H9 (cell line): ENCODE data around the gene TAOK1. TPM values are rescaled to one million over a fixed set of nuclear protein-coding genes. Genes with fewer than 3 reads are reported as not detected.

Experiments used
- DNase-seq: peaks from one replicate; pipeline ENCODE4 v3.0.0-alpha.2; 2017
- H2AFZ ChIP-seq: one replicate; pipeline ENCODE4 v1.6.1; 2013; ENCODE audit warnings: mild to moderate bottlenecking, low read length, control low read depth, moderate library complexity
- H2AK5ac ChIP-seq: 2 replicates; pipeline ENCODE4 v1.6.1; 2013; ENCODE audit warnings: low read length, control low read depth, mixed read lengths; ENCODE audit not compliant: insufficient read length
- H2BK120ac ChIP-seq: one replicate; pipeline ENCODE4 v1.6.1; 2013; ENCODE audit warnings: low read depth, mild to moderate bottlenecking, low read length, control low read depth, inconsistent platforms; ENCODE audit not compliant: poor library complexity, severe bottlenecking
- H2BK12ac ChIP-seq: 2 replicates; pipeline ENCODE4 v1.6.1; 2013; ENCODE audit warnings: low read length, control low read depth, mixed read lengths, low read depth; ENCODE audit not compliant: insufficient read length
- H2BK15ac ChIP-seq: 2 replicates; pipeline ENCODE4 v1.6.1; 2013; ENCODE audit warnings: low read depth, low read length, control low read depth
- H2BK20ac ChIP-seq: one replicate; pipeline ENCODE4 v1.6.1; 2013; ENCODE audit warnings: low read depth, mild to moderate bottlenecking, low read length, control low read depth, inconsistent platforms; ENCODE audit not compliant: poor library complexity, severe bottlenecking
- H2BK5ac ChIP-seq: 2 replicates; pipeline ENCODE4 v1.6.1; 2013; ENCODE audit warnings: low read length, control low read depth, mixed read lengths; ENCODE audit not compliant: insufficient read length
- H3K14ac ChIP-seq: 2 replicates; pipeline ENCODE4 v1.6.1; 2013; ENCODE audit warnings: low read length, control low read depth; ENCODE audit not compliant: insufficient read depth
- H3K18ac ChIP-seq: 2 replicates; pipeline ENCODE4 v1.6.1; 2013; ENCODE audit warnings: low read depth, mild to moderate bottlenecking, mixed read lengths, low read length, control low read depth; ENCODE audit not compliant: insufficient read length
- H3K23ac ChIP-seq: 2 replicates; pipeline ENCODE4 v1.6.1; 2013; ENCODE audit warnings: low read length, control low read depth, mixed read lengths, low read depth; ENCODE audit not compliant: insufficient read length
- H3K23me2 ChIP-seq: 2 replicates; pipeline ENCODE4 v1.6.1; 2013; ENCODE audit warnings: low read depth, mild to moderate bottlenecking, mixed read lengths, low read length, control low read depth; ENCODE audit not compliant: insufficient read length, poor library complexity, severe bottlenecking
- H3K27ac ChIP-seq: 2 replicates; pipeline ENCODE4 v1.5.1; 2013; ENCODE audit warnings: low read length, control low read depth, mixed read lengths, low read depth; ENCODE audit not compliant: insufficient read length
- H3K27me3 ChIP-seq: 2 replicates; pipeline ENCODE4 v1.6.1; 2013; ENCODE audit warnings: low read length, control low read depth, inconsistent platforms; ENCODE audit not compliant: insufficient read depth
- H3K4ac ChIP-seq: 2 replicates; pipeline ENCODE4 v1.6.1; 2013; ENCODE audit warnings: low read depth, mild to moderate bottlenecking, control low read depth, inconsistent platforms, low read length, moderate library complexity
- H3K4me1 ChIP-seq: 2 replicates; pipeline ENCODE4 v1.6.1; 2013; ENCODE audit warnings: low read length, control low read depth, inconsistent platforms; ENCODE audit not compliant: insufficient read depth
- H3K4me2 ChIP-seq: 2 replicates; pipeline ENCODE4 v1.6.1; 2013; ENCODE audit warnings: low read length, control low read depth, mixed read lengths; ENCODE audit not compliant: insufficient read length, insufficient read depth
- H3K56ac ChIP-seq: 2 replicates; pipeline ENCODE4 v1.6.1; 2013; ENCODE audit warnings: low read depth, mild to moderate bottlenecking, mixed read lengths, low read length, control low read depth; ENCODE audit not compliant: insufficient read length
- H3K79me1 ChIP-seq: 2 replicates; pipeline ENCODE4 v1.6.1; 2013; ENCODE audit warnings: low read depth, mild to moderate bottlenecking, moderate library complexity, low read length, control low read depth, inconsistent platforms; ENCODE audit not compliant: insufficient read depth, poor library complexity, severe bottlenecking
- H3K79me2 ChIP-seq: 2 replicates; pipeline ENCODE4 v1.6.1; 2013; ENCODE audit warnings: low read length, control low read depth, inconsistent platforms; ENCODE audit not compliant: insufficient read depth
- H3K9ac ChIP-seq: 2 replicates; pipeline ENCODE4 v1.6.1; 2013; ENCODE audit warnings: low read length, control low read depth, mixed read lengths; ENCODE audit not compliant: insufficient read length; ENCODE audit errors: extremely low read depth
- H3K9me3 ChIP-seq: one replicate; pipeline ENCODE4 v1.6.1; 2013; ENCODE audit warnings: low read depth, low read length, inconsistent platforms; ENCODE audit not compliant: control insufficient read depth
- H3T11ph ChIP-seq: one replicate; pipeline ENCODE4 v1.6.1; 2013; ENCODE audit warnings: mild to moderate bottlenecking, low read length, control low read depth, inconsistent platforms
- H4K20me1 ChIP-seq: one replicate; pipeline ENCODE4 v1.6.1; 2013; ENCODE audit not compliant: control insufficient read depth, insufficient read length, insufficient read depth
- H4K5ac ChIP-seq: 2 replicates; pipeline ENCODE4 v1.6.1; 2013; ENCODE audit warnings: low read depth, mild to moderate bottlenecking, mixed read lengths, low read length, control low read depth; ENCODE audit not compliant: insufficient read length
- H4K8ac ChIP-seq: replicated peaks from 2 replicates; pipeline ENCODE4 v1.6.1; 2013; ENCODE audit warnings: low read length, control low read depth, mixed read lengths, low read depth; ENCODE audit not compliant: insufficient read length
- H4K91ac ChIP-seq: 2 replicates; pipeline ENCODE4 v1.6.1; 2013; ENCODE audit warnings: low read depth, mild to moderate bottlenecking, moderate library complexity, mixed read lengths, low read length, control low read depth; ENCODE audit not compliant: insufficient read length
- H3K27ac Mint-ChIP-seq, 3 experiments: 2 replicates in 2 of 3; 3 replicates in 1 of 3; pipeline ENCODE4 v1.8.0; 2020 to 2021; ENCODE audit warnings: mixed read lengths in 3 of 3, mild to moderate bottlenecking in 1 of 3, moderate library complexity in 1 of 3
- H3K27me3 Mint-ChIP-seq: 2 replicates; pipeline ENCODE4 v1.8.0; 2021; ENCODE audit warnings: low read depth, mild to moderate bottlenecking, moderate library complexity, mixed read lengths
- H3K36me3 Mint-ChIP-seq, 3 experiments: 2 replicates in 2 of 3; 3 replicates in 1 of 3; pipeline ENCODE4 v1.8.0; 2020 to 2021; ENCODE audit warnings: low read depth in 3 of 3, mixed read lengths in 3 of 3; ENCODE audit not compliant: insufficient read depth in 1 of 3
- H3K4me1 Mint-ChIP-seq, 2 experiments: 2 replicates each; pipeline ENCODE4 v1.8.0; 2020; ENCODE audit warnings: mixed read lengths in 2 of 2
- H3K4me3 Mint-ChIP-seq, 2 experiments: 2 replicates in 1 of 2; 3 replicates in 1 of 2; pipeline ENCODE4 v1.8.0; 2020 to 2021; ENCODE audit warnings: mild to moderate bottlenecking in 2 of 2, mixed read lengths in 2 of 2, moderate library complexity in 1 of 2
- H3K9me3 Mint-ChIP-seq, 2 experiments: 2 replicates in 1 of 2; 3 replicates in 1 of 2; pipeline ENCODE4 v1.8.0; 2020; ENCODE audit warnings: mild to moderate bottlenecking in 2 of 2, mixed read lengths in 2 of 2, moderate library complexity in 1 of 2
- WGBS: extraction: QIAGEN DNeasy Blood & Tissue Kit; methylation state at CpG from one replicate; pipeline ENCODE4 v1.1.7; 2013; ENCODE audit warnings: missing lambda C conversion rate, low lambda C conversion rate, mixed read lengths; ENCODE audit not compliant: insufficient read length; ENCODE audit errors: extremely low coverage; 5-methylcytosine and 5-hydroxymethylcytosine counted together
- total RNA-seq: library from RNA; stranded (reverse); gene quantifications from 2 replicates; pipeline ENCODE4 v1.2.1, GENCODE V29; 2021
- TF ChIP-seq, protein P1 (sequence below): fragments of 200-600 bp; sonication (generic); conservative IDR thresholded peaks from 3 replicates; pipeline ENCODE4 v1.8.0; 2021; ENCODE audit warnings: antibody characterized with exemption, mild to moderate bottlenecking

Gene TAOK1
- total RNA-seq, 1 experiment from 2014 or later: 93.0 TPM

DNA sequence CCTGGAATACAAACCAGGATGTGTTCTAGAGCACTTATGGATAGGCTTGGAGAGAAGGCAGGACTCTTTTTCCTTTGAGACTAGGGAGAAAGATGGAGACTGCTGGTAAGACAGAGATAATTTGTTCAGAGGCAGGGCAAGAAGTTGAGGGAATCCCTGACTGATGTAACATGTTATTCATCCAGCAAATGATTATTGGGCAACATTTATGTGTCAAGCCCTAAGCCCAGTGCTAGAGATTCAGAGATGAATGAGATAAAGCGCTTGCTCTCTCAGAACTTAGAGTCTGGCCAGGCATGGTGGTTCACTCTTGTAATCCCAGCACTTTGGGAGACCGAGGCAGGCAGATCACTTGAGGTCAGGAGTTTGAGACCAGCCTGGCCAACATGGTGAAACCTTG is 48.4 kb upstream of the TAOK1 start:
- no peak overlapping the region for H3K4me3 Mint-ChIP-seq
- no peak overlapping the region for H3K4ac ChIP-seq
- H4K5ac ChIP-seq: no peak overlapping the region
- H3K9ac ChIP-seq: no peak overlapping the region
- TF ChIP-seq, protein P1, sequence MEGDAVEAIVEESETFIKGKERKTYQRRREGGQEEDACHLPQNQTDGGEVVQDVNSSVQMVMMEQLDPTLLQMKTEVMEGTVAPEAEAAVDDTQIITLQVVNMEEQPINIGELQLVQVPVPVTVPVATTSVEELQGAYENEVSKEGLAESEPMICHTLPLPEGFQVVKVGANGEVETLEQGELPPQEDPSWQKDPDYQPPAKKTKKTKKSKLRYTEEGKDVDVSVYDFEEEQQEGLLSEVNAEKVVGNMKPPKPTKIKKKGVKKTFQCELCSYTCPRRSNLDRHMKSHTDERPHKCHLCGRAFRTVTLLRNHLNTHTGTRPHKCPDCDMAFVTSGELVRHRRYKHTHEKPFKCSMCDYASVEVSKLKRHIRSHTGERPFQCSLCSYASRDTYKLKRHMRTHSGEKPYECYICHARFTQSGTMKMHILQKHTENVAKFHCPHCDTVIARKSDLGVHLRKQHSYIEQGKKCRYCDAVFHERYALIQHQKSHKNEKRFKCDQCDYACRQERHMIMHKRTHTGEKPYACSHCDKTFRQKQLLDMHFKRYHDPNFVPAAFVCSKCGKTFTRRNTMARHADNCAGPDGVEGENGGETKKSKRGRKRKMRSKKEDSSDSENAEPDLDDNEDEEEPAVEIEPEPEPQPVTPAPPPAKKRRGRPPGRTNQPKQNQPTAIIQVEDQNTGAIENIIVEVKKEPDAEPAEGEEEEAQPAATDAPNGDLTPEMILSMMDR: no peak
- H3K4me2 ChIP-seq: no peak overlapping the region
- H3K79me1 ChIP-seq: no peaks in the 10 kb centered on the region
- H3K56ac ChIP-seq: no peak overlapping the region
- no peaks in the 10 kb centered on the region for H3K4me1 Mint-ChIP-seq
- H3T11ph ChIP-seq: no peak overlapping the region
- H4K91ac ChIP-seq: no peak overlapping the region
- no peak overlapping the region for H2BK20ac ChIP-seq
- no peak overlapping the region for H4K8ac ChIP-seq
- no peak overlapping the region for H2BK120ac ChIP-seq
- H3K27me3 Mint-ChIP-seq: no peaks in the 10 kb centered on the region; the same call in 1 of the 2 replicates
- H3K23me2 ChIP-seq: no peaks in the 10 kb centered on the region
- no peak for DNase-seq
- H4K20me1 ChIP-seq: no peaks in the 10 kb centered on the region
- H3K4me1 ChIP-seq: no peaks in the 10 kb centered on the region
- no peak overlapping the region for H3K23ac ChIP-seq
- H2AFZ ChIP-seq: no peak overlapping the region
- no peak overlapping the region for H2BK12ac ChIP-seq
- no peak overlapping the region for H3K27ac ChIP-seq
- H2BK15ac ChIP-seq: no peak overlapping the region
- no peaks in the 10 kb centered on the region for H3K9me3 ChIP-seq
- H2BK5ac ChIP-seq: no peak overlapping the region
- H2AK5ac ChIP-seq: no peak overlapping the region
- H3K36me3 Mint-ChIP-seq: no peaks in the 10 kb centered on the region
- H3K18ac ChIP-seq: no peak overlapping the region
- H3K27ac Mint-ChIP-seq: no peak overlapping the region
- no peaks in the 10 kb centered on the region for H3K27me3 ChIP-seq
- no peaks in the 10 kb centered on the region for H3K9me3 Mint-ChIP-seq
- WGBS: no CpG with 5 or more reads among the region's 2 CpGs
- H3K14ac ChIP-seq: no peak overlapping the region
- no peaks in the 10 kb centered on the region for H3K79me2 ChIP-seq
